Left ventricle myocardium inferior (tissue), 1 donor: ENCODE measurements around the gene TLCD5. TPM values are rescaled to one million over a fixed set of nuclear protein-coding genes. Genes with fewer than 3 reads are reported as not detected.

Experiments used
- DNase-seq: peaks from one replicate; pipeline ENCODE4 v3.0.0-alpha.2; 2020
- H3K27ac ChIP-seq: fragments of 200-600 bp; replicated peaks from 2 replicates; pipeline ENCODE4 v1.8.0; 2021
- H3K27me3 ChIP-seq: fragments of 200-600 bp; 2 replicates; pipeline ENCODE4 v1.8.0; 2021; ENCODE audit warnings: low read depth
- H3K36me3 ChIP-seq: fragments of 200-600 bp; 2 replicates; pipeline ENCODE4 v1.8.0; 2021
- H3K4me1 ChIP-seq: fragments of 200-600 bp; 2 replicates; pipeline ENCODE4 v1.8.0; 2021
- H3K4me3 ChIP-seq: fragments of 200-600 bp; 2 replicates; pipeline ENCODE4 v1.8.0; 2021; ENCODE audit warnings: mild to moderate bottlenecking, moderate library complexity
- H3K9me3 ChIP-seq: fragments of 200-600 bp; replicated peaks from 2 replicates; pipeline ENCODE4 v1.8.0; 2021
- CTCF ChIP-seq: fragments of 200-600 bp; IDR thresholded peaks from 2 replicates; pipeline ENCODE4 v1.8.0; 2021; ENCODE audit warnings: antibody characterized with exemption, mild to moderate bottlenecking, borderline replicate concordance
- intact Hi-C: fragments of 100-400 bp; cut with micrococcal nuclease; formaldehyde crosslinking; loops from one replicate; pipeline ENCODE4 v1.11.0; 2022
- total RNA-seq: library from RNA; stranded (reverse); fragmentation: NEBNext Ultra II Directional; extraction: Animal tissue kit (Norgen Biotek cat#: 25700); gene quantifications from one replicate; pipeline ENCODE4 v1.2.1, GENCODE V29; 2021
- donor health status: DM: no; HTN: yes; CAD: no; lungs with severe emphysema.

Gene TLCD5
- total RNA-seq, 1 donor from 2014 or later, result 9.7 TPM

GRCh38 chr11:120307476-120307875 lies 17.6 kb upstream of the TLCD5 start:
- Histone ChIP-seq H3K9me3 (no peaks in the 10 kb centered on the region), H3K4me1 (no peaks in the 10 kb centered on the region), H3K4me3 (no peak overlapping the region), H3K36me3 (no peaks in the 10 kb centered on the region), H3K27ac (no peak overlapping the region), H3K27me3 (peaks cover 20% of the 10 kb centered on the region)
- no peak for DNase-seq
- no peak for TF ChIP-seq CTCF
- intact Hi-C loops, result no loop called here

GRCh38 chr11:120308081-120308480 lies 17.0 kb upstream of the TLCD5 start:
- no peak for TF ChIP-seq CTCF
- intact Hi-C loops, result no loop called here
- H3K27me3 ChIP-seq, result peaks cover 20% of the 10 kb centered on the region
- H3K9me3 ChIP-seq, result no peaks in the 10 kb centered on the region
- no peaks in the 10 kb centered on the region for H3K36me3 ChIP-seq
- H3K4me3 ChIP-seq, result no peak overlapping the region
- H3K27ac ChIP-seq, result no peak overlapping the region
- no peak for DNase-seq
- H3K4me1 ChIP-seq, result no peaks in the 10 kb centered on the region

- no peak for DNase-seq
- Histone ChIP-seq H3K9me3 (no peaks in the 10 kb centered on the region), H3K27me3 (peaks cover 11% of the 10 kb centered on the region), H3K27ac (no peak overlapping the region), H3K4me3 (no peak overlapping the region), H3K4me1 (peaks cover 16% of the 10 kb centered on the region), H3K36me3 (no peaks in the 10 kb centered on the region)
- no peak for TF ChIP-seq CTCF
- intact Hi-C loops, result no loop called here
These were observed 14.2 kb upstream of the TLCD5 start for GRCh38 chr11:120310870-120311269.

- no peak for TF ChIP-seq CTCF
- intact Hi-C loops, result no loop called here
- Histone ChIP-seq H3K27me3 (no peaks in the 10 kb centered on the region), H3K27ac (peak overlapping the region; percentile 56), H3K4me3 (no peak overlapping the region), H3K4me1 (peaks cover 41% of the 10 kb centered on the region), H3K9me3 (no peaks in the 10 kb centered on the region), H3K36me3 (no peaks in the 10 kb centered on the region)
- no peak for DNase-seq
These were observed 10.2 kb upstream of the TLCD5 start for GRCh38 chr11:120314861-120315260.

- H3K4me3 ChIP-seq, result no peak overlapping the region
- no peaks in the 10 kb centered on the region for H3K27me3 ChIP-seq
- peak overlapping the region; percentile 72 for H3K27ac ChIP-seq
- no peaks in the 10 kb centered on the region for H3K36me3 ChIP-seq
- no peak for TF ChIP-seq CTCF
- intact Hi-C loops, result no loop called here
- peaks cover 41% of the 10 kb centered on the region for H3K4me1 ChIP-seq
- H3K9me3 ChIP-seq, result no peaks in the 10 kb centered on the region
- peak; percentile 68 for DNase-seq
These were observed 8.0 kb upstream of the TLCD5 start for GRCh38 chr11:120316880-120317688.
